Esophagus squamous epithelium (tissue), 4 donors: ENCODE measurements around the gene CDIPT.

Experiments used
- POLR2A ChIP-seq, 4 donors: fragments of 450-650 bp; IDR thresholded peaks; one replicate each; pipeline ENCODE4 v1.6.1; 2017; ENCODE audit warnings: antibody characterized with exemption in 4 of 4, mild to moderate bottlenecking in 4 of 4, moderate library complexity in 3 of 4
- TF ChIP-seq, protein P1 (sequence below), 6 experiments: fragments of 450-650 bp in 4 of 6; fragments of 200-600 bp in 2 of 6; sonication (generic) in 2 of 6; IDR thresholded peaks; one replicate each; pipeline ENCODE4 v1.5.1; 2016 to 2019; ENCODE audit warnings: antibody characterized with exemption in 6 of 6, mild to moderate bottlenecking in 4 of 6, moderate library complexity in 4 of 6

DNA sequence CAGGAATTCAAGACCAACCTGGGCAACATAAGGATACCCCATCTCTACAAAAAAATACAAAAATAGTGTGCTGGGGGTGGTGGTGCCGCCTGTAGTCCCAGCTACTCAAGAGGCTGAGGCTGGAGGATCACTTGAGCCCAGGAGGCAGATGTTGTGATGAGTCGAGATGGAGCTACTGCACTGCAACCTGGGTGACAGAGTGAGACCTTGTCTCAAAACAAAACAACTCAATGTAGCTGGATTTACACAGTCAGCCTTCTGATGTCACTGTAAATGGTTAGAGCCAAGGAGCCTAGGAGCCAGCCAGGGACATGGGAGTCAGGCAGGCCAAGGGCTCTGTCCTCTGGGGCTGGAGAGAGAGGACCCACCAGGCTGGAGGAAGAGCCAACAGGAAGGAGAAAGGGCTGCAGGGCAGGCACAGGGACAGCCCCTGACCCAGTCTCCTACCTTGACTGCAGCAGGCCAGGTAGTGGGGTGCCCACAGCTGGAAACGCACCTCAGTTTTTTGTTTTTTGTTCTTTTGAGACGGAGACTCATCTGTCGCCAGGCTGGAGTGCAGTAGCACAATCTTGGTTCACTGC is 8.4 kb downstream of the CDIPT start:
- TF ChIP-seq, protein P1, sequence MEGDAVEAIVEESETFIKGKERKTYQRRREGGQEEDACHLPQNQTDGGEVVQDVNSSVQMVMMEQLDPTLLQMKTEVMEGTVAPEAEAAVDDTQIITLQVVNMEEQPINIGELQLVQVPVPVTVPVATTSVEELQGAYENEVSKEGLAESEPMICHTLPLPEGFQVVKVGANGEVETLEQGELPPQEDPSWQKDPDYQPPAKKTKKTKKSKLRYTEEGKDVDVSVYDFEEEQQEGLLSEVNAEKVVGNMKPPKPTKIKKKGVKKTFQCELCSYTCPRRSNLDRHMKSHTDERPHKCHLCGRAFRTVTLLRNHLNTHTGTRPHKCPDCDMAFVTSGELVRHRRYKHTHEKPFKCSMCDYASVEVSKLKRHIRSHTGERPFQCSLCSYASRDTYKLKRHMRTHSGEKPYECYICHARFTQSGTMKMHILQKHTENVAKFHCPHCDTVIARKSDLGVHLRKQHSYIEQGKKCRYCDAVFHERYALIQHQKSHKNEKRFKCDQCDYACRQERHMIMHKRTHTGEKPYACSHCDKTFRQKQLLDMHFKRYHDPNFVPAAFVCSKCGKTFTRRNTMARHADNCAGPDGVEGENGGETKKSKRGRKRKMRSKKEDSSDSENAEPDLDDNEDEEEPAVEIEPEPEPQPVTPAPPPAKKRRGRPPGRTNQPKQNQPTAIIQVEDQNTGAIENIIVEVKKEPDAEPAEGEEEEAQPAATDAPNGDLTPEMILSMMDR (IDR thresholded peaks at IDR 0.05), result no peak
- no peak for TF ChIP-seq POLR2A (IDR thresholded peaks at IDR 0.05)
